HK-2 (cell line): ENCODE measurements around the gene BACE2.
A peak's percentile ranks its signal among the peaks of the same experiment; 100 is the strongest.

ENCODE experiments used
- DNase-seq: peaks from one replicate; pipeline ENCODE4 v3.0.0-alpha.2; 2018; ENCODE audit not compliant: unreplicated experiment

The BACE2 gene

DNA sequence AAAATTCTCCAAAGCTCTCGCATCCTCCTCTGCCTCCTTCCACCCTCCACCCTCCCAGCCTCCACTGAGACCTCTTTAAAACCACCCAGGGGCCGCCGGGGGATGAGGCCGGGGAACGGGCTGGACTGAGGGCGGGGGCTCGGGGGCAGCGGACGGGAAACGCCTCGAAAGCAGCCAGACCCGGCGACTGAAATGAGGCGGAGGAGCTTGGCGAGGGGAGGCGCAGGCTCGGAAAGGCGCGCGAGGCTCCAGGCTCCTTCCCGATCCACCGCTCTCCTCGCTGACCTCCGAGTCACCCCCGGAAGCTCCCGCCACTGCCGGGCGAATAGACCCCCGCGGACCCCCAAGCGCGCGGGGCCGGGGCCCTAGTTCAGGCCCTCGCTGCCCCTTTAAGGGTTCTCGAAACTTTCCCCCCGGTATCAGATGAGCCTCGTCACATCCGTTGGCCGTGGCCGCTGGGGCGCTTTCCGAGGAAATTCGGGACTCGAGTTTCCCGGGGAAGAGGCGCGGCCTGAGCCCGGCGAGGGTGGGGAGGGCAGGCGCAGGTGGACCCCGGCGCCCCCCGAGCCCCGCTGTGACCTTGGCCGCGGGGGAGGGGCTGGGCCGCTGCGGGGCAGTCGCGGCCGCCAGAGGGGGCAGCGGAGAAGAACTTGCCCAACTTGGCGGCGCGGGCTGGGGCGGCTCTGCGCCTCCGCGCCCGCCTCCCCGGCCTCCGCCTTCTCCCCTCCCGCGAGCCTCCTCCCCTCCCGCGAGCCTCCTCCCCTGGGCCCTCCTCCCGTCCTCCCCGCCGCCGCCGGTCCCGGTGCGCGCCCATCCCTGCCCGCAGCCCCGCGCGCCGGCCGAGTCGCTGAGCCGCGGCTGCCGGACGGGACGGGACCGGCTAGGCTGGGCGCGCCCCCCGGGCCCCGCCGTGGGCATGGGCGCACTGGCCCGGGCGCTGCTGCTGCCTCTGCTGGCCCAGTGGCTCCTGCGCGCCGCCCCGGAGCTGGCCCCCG is at the start of gene BACE2:
Gene BACE2 (plus strand): TSS at position 813 of the 995 bp plus-strand sequence. CDS start 104 bp downstream, at position 917.
- DNase-seq = peak; percentile 64

DNA sequence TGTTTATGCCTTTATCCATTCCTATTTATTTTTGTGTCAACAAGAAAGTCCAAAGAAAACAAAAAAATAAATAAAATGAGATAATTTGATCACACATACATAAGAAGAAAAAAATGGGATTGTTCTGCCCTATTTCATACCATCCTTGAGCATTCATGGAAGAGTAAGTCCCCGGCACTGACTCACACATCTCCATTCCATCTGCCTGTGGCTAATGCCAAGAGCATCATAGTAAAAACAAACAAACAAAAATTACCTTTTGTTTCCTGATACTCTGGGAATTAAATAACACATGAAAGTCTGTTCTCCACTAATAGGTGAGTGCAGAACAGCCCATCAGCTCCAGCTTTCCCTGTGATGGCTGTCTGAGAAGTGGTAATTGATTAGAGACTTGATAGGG is 48.1 kb upstream of the BACE2 start:
- DNase-seq = no peak

- DNase-seq = no peak
Observed at GRCh38 chr21:41120997-41121396, 47.0 kb upstream of the BACE2 start.

GRCh38 chr21:41121785-41122415 is 46.1 kb upstream of the BACE2 start:
- peak; percentile 80 for DNase-seq

DNA sequence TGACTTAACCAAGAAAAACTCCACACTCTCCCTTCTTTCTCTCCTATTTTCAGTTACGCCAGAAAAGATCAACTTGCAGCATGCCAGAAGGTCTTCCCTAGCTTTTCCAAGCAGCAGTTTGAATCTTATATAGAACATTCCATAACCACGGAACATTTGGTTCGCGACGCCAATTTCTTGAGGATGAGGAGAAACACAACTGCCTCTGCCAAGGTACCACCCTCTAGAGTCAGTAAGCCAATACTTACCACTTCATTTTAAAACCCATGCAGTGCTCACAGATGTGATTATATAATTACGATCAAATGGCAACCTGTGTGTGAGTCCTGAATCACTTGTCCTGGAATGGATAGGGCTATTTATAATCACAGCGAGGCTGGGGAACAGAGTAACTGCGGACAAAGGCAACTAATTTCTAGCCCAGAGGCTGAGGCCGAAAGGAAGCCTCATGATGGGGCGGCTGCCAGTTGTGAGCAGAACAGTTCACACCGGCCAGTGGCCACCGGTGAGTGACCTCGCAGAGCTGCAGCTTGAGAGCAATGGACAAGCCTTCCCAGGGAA is 43.2 kb upstream of the BACE2 start:
- no peak for DNase-seq

- DNase-seq = no peak
Observed at GRCh38 chr21:41128981-41129380, 39.0 kb upstream of the BACE2 start.

DNA sequence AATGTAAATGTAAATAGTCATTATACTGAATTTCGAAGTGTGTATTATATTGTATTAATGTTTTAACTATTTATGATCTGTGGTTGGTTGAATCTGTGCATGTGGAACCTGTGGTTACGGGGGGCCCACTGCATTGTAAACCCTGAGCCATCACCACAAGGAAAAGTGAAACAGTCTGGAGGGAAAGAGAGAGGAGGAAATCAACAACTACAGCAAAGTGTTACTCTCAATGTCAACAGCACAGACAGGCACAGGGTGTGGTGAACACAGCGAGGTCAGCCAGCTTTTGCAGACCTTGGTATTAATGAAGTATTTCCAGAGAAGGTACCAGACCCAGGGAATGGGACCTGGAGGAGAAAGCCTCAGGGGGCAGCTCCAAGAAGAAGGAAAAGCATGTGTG is 37.1 kb upstream of the BACE2 start:
- DNase-seq = no peak

- peak; percentile 6 for DNase-seq
Observed at GRCh38 chr21:41133874-41134522, 34.0 kb upstream of the BACE2 start.

DNA sequence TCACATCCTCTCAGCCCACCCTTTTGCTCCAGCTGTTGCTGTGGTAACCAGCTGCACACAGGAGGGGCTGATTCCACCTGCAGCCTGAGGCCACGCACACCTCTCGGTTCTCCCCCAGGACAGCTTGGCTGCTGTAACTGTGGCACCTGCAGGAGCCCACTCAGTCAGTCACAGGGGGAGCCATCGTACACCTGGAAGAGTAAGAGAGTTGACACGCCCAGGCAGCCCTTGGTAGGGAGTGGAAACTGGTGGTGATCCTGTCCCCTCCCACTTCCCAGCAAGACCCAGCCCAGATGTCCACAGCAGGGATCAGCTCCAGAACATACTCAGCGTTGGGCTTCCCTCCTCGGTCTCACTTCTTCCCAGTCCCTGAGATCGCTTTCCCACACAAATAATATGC is 32.2 kb upstream of the BACE2 start:
- DNase-seq = no peak

DNA sequence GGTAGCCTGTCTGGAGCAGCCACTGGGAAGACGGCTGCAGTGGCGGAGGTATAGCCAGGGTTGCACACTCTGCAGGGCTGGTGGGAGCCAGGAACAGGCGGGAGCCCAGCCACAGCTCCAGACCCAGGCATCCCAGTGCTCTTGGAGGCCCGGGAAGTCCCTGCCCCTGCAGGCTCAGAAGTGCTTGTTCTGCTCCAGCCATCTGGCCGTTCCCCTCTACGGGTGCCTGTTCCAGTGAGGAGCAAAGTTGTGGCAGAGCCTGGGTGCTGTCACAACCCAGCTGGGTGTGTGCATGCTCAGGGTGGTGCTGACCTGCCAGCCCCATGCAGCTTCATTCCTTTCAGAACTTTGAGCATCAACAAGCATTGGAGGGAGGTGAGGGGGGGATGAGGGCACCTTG is 31.7 kb upstream of the BACE2 start:
- DNase-seq = no peak

GRCh38 chr21:41137401-41137800 is 30.6 kb upstream of the BACE2 start:
- no peak for DNase-seq

DNA sequence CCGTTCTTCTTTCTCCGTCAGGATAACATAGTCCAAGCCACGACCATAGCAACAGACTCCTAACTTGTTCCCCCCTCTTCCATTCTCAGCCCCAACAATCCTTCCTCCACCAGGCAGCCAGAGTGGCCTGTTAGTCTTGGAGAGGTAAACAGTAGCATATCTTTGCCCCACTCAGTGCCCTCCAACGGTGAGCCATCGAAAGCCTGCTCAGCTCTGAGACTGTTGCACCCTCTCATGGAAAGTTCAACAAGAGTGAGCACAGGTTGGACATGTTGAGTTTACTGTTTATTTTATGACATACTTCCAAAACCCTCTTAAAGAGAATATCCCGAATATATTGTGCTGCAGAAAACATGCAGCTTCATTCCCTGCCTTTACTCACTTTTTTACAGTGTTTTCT is 30.1 kb upstream of the BACE2 start:
- DNase-seq = no peak

DNA sequence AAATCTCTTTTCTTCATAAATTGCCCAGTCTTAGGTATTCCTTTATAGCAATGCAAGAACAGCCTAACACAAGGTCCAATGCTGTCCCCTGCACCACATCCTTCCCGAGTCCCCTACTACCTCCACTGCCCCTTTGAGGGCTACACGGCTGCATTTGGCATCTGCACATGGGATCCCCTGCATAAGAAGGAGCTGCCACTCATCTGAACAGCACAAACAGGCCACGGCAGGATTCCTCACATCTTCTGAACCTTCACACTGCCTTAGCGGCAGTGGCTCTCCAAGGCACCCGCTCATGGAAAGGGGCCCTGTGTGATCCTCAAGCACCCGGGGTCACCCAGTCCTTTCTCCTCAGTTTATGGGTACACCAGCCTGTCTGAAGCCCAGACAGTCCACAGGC is 29.2 kb upstream of the BACE2 start:
- no peak for DNase-seq

GRCh38 chr21:41139275-41139674 is 28.7 kb upstream of the BACE2 start:
- no peak for DNase-seq

DNA sequence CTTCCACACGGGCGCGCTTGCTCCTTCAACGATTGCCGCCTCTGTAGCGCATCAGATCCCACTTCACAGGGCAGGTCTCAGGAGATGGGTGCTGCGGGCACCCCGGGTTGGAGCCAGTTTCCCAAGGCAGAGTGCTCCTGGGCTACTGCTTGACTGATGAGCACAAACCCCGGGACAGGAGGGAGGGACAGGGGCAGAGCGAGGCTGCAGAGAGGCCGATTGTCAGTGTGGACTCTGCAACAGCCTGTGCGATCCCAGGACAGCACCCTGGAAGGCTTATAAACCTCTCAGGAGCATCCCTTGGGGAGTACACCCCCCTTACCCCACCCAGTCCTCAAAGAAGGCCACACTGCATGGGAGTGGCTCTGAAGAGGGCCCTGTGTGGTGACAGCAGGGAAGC is 28.0 kb upstream of the BACE2 start:
- DNase-seq = no peak

DNA sequence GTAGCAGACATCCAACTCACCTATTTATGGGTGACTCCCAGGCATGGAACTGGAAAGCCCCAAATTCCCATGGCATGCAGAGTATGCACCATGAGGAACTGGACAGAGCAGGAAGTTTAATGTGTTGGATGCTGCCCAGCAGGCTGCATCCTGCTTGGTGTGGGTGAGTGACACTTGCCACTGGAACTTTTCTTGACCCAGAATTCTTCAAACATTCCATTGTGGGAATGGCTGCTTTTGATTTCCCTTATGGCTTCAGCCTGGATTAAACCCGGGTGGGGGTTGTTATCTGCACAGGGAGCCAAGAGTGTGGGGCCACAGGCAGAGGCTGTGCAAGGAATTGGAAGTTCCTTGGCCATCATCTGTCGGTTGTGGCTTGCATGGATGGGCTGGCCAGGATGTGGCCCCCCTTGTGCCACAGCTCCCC is 26.9 kb upstream of the BACE2 start:
- DNase-seq = peak; percentile 38

DNA sequence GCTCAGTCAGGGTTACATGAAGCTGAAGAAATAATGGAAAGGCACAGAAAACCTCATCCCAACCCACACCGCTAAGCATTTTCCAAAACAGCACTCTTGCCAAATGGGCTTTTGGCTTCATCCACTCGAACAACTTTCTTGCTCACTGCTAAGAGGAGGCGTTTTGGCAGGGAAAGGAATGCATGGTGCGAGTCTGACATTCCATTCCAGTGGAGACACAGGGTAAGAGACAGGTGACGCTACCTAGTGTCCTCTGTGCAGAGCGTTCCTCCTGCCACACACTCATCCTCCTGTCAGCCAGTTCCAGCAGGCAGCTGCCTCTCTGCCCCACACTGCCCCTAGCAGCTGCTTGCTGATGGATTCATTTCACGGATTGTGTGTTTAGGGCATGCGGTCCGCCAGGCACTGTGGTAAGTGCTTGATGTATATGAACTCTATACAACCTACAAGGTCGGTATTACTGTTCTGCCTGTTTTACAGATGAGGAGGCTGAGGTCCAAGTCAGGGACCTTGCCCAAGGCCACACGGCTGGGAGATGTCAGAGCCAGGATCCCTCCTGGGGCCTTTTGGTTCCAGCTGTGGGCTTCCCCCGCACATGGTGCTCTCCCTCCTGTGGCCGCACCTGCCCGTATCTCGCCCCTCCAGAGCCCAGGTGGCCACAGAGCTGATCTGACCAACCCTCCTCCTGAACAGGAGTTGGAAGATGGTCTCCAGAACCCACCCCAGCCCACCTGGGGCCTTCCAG is 25.7 kb upstream of the BACE2 start:
- peak; percentile 55 for DNase-seq

DNA sequence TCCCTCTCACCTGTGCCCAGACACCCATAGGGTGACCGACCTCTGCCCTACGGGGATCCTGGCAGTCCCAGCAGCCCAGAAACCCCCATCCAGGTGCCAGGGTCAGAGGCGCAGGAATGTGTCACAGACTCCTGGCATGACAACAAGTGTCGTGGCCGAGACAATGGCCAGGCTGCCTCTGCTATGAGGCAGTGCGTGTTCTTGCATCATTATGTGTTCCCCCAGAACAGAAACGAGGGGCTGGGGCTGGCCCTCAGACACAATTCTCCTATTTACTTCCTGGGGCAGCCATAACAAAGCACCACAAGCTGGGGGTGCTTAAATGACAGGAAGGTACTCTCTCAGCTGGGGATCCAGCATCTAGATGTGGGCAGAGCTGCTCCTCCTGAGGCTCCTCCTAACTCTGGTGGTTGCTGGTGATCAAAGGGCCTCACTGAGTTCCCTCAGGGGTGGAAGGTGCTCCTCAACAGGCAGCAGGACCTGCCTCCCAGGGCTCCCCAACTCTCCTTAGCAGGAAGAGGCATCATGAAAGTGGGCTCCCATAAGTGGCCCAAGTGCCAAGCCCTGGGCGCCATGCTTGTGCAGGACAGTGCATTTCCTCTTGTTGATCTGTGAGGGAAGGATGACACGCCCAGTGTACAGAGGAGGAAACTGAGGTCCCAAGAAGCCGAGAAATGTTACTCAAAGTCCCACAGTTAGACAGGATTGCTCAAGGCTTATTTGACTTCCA is 24.2 kb upstream of the BACE2 start:
- no peak for DNase-seq

- no peak for DNase-seq
Observed at GRCh38 chr21:41147096-41147978, 20.6 kb upstream of the BACE2 start.

GRCh38 chr21:41147979-41148355 is 20.0 kb upstream of the BACE2 start:
- no peak for DNase-seq
